HepG2 (cell line): ENCODE measurements around the gene JOSD2. TPM values are rescaled to one million over a fixed set of nuclear protein-coding genes. Genes with fewer than 3 reads are reported as not detected.

ENCODE experiments used
- ATAC-seq: fragments of 200-7000 bp; cut with Tn5 transposase; 3 replicates; pipeline ENCODE4 v1.9.1; 2020; ENCODE audit warnings: mild to moderate bottlenecking, moderate library complexity
- BruUV-seq: library from RNA; stranded (reverse); fragments of 400-500 nt; replicated peaks from 2 replicates; lab custom pipeline; 2021; lab: Mats Ljungman, UMichigan
- CTCF ChIA-PET: fragments of 300-600 bp; formaldehyde crosslinking; extraction: SDS; loops from one replicate; lab custom pipeline; 2021; ENCODE audit warnings: low total read pairs, inconsistent platforms, low intra/inter-chr PET ratio; lab: Yijun Ruan, JAX
- POLR2A ChIA-PET: fragments of 350-600 bp; sonication (Branson Sonifier 250); formaldehyde crosslinking; loops from one replicate; lab custom pipeline; 2020; ENCODE audit warnings: antibody characterized with exemption, inconsistent platforms; lab: Yijun Ruan, JAX
- DNase-seq: peaks from one replicate; pipeline ENCODE4 v3.0.0-alpha.2; 2015; ENCODE audit warnings: low spot score
- FAIRE-seq: peaks from 3 replicates; lab custom pipeline; 2011; peaks lifted over from hg19 to GRCh38; lab: Jason Lieb, UNC
- H2AFZ ChIP-seq: one replicate; pipeline ENCODE4 v1.6.1; 2011; ENCODE audit warnings: low read length, inconsistent platforms
- H3K27ac ChIP-seq: fragments of 300-600 bp; 3 replicates; pipeline ENCODE4 v1.8.0; 2011; ENCODE audit warnings: mixed run types, mild to moderate bottlenecking, mixed read lengths, low read length, inconsistent platforms; ENCODE audit not compliant: insufficient read depth; ENCODE audit errors: extremely low read length
- H3K27me3 ChIP-seq, 2 experiments: fragments of 200-600 bp in 1 of 2; 2 replicates in 1 of 2; 3 replicates in 1 of 2; pipeline versions ENCODE4 v1.6.0 to v1.8.0; 2011; ENCODE audit warnings: low read length in 2 of 2, mild to moderate bottlenecking in 2 of 2, moderate library complexity in 2 of 2, inconsistent platforms in 1 of 2; ENCODE audit not compliant: insufficient read depth in 2 of 2, control insufficient read depth in 1 of 2
- H3K36me3 ChIP-seq, 2 experiments: fragments of 200-600 bp in 1 of 2; replicated peaks in 1 of 2; 2 replicates in 1 of 2; 3 replicates in 1 of 2; pipeline versions ENCODE4 v1.5.1 to v1.8.0; 2011; ENCODE audit warnings: low read length in 2 of 2, inconsistent platforms in 1 of 2; ENCODE audit not compliant: insufficient read depth in 2 of 2, control insufficient read depth in 1 of 2
- H3K4me1 ChIP-seq: 2 replicates; pipeline ENCODE4 v1.5.1; 2012; ENCODE audit warnings: low read length, inconsistent platforms; ENCODE audit not compliant: insufficient read depth
- H3K4me2 ChIP-seq: 2 replicates; pipeline ENCODE4 v1.6.0; 2011; ENCODE audit warnings: low read depth, low read length, inconsistent platforms
- H3K4me3 ChIP-seq, 3 experiments: fragments of 200-600 bp in 1 of 3; sonication (generic), shearing (Covaris generic) in 1 of 3; replicated peaks in 1 of 3; 2 replicates each; pipeline ENCODE4 v1.5.1; 2011 to 2016; ENCODE audit warnings: low read length in 3 of 3, inconsistent platforms in 2 of 3, low read depth in 2 of 3, mild to moderate bottlenecking in 2 of 3, control low read depth in 1 of 3, mixed read lengths in 1 of 3; ENCODE audit not compliant: insufficient read depth in 1 of 3
- H3K79me2 ChIP-seq: one replicate; pipeline ENCODE4 v1.6.1; 2011; ENCODE audit warnings: low read length, inconsistent platforms; ENCODE audit not compliant: insufficient read depth
- H3K9ac ChIP-seq: 2 replicates; pipeline ENCODE4 v1.6.0; 2011; ENCODE audit warnings: mild to moderate bottlenecking, low read depth, low read length, inconsistent platforms; ENCODE audit not compliant: insufficient read depth
- H3K9me3 ChIP-seq: 2 replicates; pipeline ENCODE4 v1.5.1; 2012; ENCODE audit warnings: mild to moderate bottlenecking, low read length
- H4K20me1 ChIP-seq: 2 replicates; pipeline ENCODE4 v1.6.0; 2011; ENCODE audit warnings: inconsistent platforms, mild to moderate bottlenecking, low read length, moderate library complexity; ENCODE audit not compliant: insufficient read depth
- HMG20A ChIP-seq: IDR thresholded peaks from 2 replicates; pipeline ENCODE4 v1.6.1; 2016; ENCODE audit warnings: borderline replicate concordance
- NFIB ChIP-seq: sonication (generic); formaldehyde crosslinking; IDR thresholded peaks from 2 replicates; pipeline ENCODE4 v1.9.0; 2021; ENCODE audit warnings: missing genetic modification reagents, mild to moderate bottlenecking, borderline replicate concordance
- SNAI1 ChIP-seq: sonication (generic); formaldehyde crosslinking; IDR thresholded peaks from 2 replicates; pipeline ENCODE4 v1.5.0; 2020; ENCODE audit warnings: mild to moderate bottlenecking, missing genetic modification reagents, borderline replicate concordance
- ZMYM4 ChIP-seq: sonication (generic); formaldehyde crosslinking; IDR thresholded peaks from 2 replicates; pipeline ENCODE4 v1.8.1; 2023; ENCODE audit warnings: mild to moderate bottlenecking, missing genetic modification reagents
- ZNF552 ChIP-seq: sonication (generic); formaldehyde crosslinking; IDR thresholded peaks from 2 replicates; pipeline ENCODE4 v1.9.0; 2022; ENCODE audit warnings: missing genetic modification reagents, mild to moderate bottlenecking, borderline replicate concordance
- ZNF616 ChIP-seq: sonication (generic); formaldehyde crosslinking; IDR thresholded peaks from 2 replicates; pipeline ENCODE4 v1.5.0; 2020; ENCODE audit warnings: low read depth, mild to moderate bottlenecking, missing genetic modification reagents
- WGBS: methylation state at CpG from one replicate; pipeline ENCODE4 v1.1.6; 2017; ENCODE audit warnings: low lambda C conversion rate; 5-methylcytosine and 5-hydroxymethylcytosine counted together
- in situ Hi-C: cut with HindIII; loops from 2 replicates; pipeline ENCODE4 v1.10.0; 2017; ENCODE audit warnings: low pct_unique_long_range_greater_than_20kb; ENCODE audit not compliant: extremely low pct_ligation_motif_present
- intact Hi-C: fragments of 100-400 bp; cut with micrococcal nuclease; formaldehyde crosslinking; loops from one replicate; pipeline ENCODE4 v1.10.0; 2022; ENCODE audit not compliant: unreplicated experiment
- polyA plus RNA-seq, 8 experiments: library from polyadenylated mRNA; depleted of rRNA in 3 of 8; stranded (reverse) in 7 of 8; unstranded in 1 of 8; fragments of >200 nt; fragmentation: Illumina TruSeq in 4 of 8; extraction: Trizol in 4 of 8; gene quantifications; 2 replicates each; pipeline versions ENCODE4 v1.2.1 to v1.2.3, GENCODE V29; 2011 to 2016; ENCODE audit warnings: low read depth in 4 of 8, missing spikeins in 1 of 8, mixed read lengths in 1 of 8; ENCODE audit not compliant: insufficient read depth in 1 of 8
- total RNA-seq, 5 experiments: library from RNA; depleted of rRNA; stranded (reverse); fragments of >200 nt; fragmentation: Illumina TruSeq; extraction: Trizol; gene quantifications; 2 replicates each; pipeline ENCODE4 v1.2.3, GENCODE V29; 2016; ENCODE audit warnings: low read depth in 1 of 5

Gene JOSD2
- total and polyA plus RNA-seq, 2 of the 13 experiments (the other 11 are each of a cell fraction or from before 2014, with no cell fraction given), result 2.0 to 4.1 TPM

DNA sequence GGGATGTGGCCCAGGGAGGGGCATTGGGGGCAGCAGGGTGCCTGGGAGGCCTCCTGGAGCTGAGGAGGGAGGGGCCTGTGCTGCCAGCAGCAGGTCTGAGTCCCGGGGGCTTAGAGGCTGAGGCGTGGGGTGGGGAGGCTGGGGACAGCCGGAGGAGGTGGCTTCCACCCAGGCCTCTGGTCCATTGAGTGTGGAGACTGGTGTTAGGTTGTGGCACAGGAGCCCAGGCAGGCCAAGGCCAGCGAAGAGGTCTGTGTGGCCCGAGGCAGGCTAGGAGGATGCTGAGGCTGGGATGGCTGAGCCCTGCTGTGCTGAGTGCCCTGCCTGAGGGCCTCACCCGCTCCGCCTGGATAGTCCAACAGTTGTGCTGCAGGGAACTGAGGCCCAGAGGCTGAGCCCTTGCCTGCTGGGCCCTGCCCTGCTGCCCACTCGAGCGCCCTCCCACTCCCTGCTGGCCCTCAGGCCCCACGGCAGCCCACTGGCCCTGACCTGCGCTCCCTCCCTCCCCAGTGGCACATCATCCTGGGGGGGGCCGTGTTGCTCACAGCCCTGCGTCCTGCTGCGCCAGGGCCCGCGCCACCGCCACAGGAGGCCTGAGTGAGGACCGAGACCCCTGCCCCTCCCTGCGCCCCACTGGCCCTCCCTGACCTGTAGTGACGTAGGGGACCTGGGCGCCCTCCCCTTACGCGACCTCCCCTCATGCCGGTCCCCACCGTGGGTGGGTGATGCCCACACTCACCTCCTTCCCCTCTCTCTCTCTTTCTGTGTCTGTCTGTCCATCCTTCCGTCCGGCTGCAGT is 29.4 kb downstream of the JOSD2 start:
- ATAC-seq (no peak), DNase-seq (no peak), FAIRE-seq (no peak)
- Histone ChIP-seq H4K20me1 (no peaks in the 10 kb centered on the region), H3K36me3 (no peaks in the 10 kb centered on the region), H3K4me2 (no peak overlapping the region), H3K79me2 (no peaks in the 10 kb centered on the region), H3K27me3 (peaks cover 6 to 10% of the 10 kb centered on the region in 2 experiments; a peak in 3 of 5 replicates), H2AFZ (no peak overlapping the region), H3K4me3 (no peak overlapping the region), H3K9me3 (peaks cover 10% of the 10 kb centered on the region), H3K4me1 (no peaks in the 10 kb centered on the region), H3K27ac (no peak overlapping the region), H3K9ac (no peak overlapping the region)
- intact Hi-C loops (no loop called here), in situ Hi-C loops (no loop called here)
- no TSS peak for BruUV-seq
- 33% methylated on average over 11 of the region's 27 CpGs for WGBS
- ChIA-PET POLR2A (no interaction called here), CTCF (interaction anchor here (1.2 kb wide), 1 partner anchor 113 kb away, joined by 4 read pairs; no protein-coding TSS in a partner anchor)
- no peak for TF ChIP-seq NFIB (CRISPR knock-in tag)
- no peak for TF ChIP-seq SNAI1 (CRISPR knock-in tag)
- TF ChIP-seq ZNF552 (CRISPR knock-in tag), result no peak
- no peak for TF ChIP-seq ZNF616
- no peak for TF ChIP-seq ZMYM4 (CRISPR knock-in tag)
- TF ChIP-seq HMG20A, result no peak
